ENCODE measurements around the gene TIMP1.

The TIMP1 gene

DNA sequence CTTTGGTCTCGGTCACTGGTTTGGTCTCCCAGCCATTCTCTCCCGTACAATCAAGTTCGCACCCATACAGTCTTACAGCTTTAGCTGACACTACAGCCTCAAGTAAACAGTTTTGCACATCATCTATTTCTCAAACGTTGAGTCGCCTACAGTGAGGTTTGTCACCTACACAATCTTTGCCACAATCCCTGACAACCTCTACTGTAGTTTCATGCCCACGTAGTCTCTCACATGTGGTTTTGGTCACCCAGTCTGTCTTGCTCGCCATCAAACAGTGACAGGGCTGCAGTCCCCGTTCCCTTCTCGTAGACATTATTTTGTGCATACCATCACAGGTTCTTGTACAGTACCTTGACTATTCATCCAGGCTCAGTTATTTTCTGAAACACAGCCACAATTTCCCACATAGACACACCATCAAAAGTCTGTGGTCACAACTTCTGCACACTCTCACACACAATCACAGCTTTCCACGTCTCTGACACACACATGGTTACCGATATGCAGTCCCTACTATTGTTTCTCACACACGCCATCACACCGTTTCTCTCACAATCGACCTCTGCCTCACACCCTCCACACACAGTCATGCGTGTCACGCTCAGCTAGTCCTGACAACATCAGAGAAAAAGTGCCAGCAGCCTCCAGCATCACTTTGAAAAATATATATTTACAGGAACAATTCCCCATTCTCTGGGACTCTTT lies 52.8 kb downstream of the TIMP1 start:
- no peak for DNase-seq (ENCODE audit: low read depth in 2 of 2)
